Colonic mucosa (tissue), 4 donors: ENCODE measurements around the gene RNU2-1. TPM values are rescaled to one million over a fixed set of nuclear protein-coding genes. Genes with fewer than 3 reads are reported as not detected.
"Not testable (repeated sequence)": the region's sequence is repeated elsewhere in the genome, so short reads cannot be mapped to it uniquely, and the experiment has no call there.

Experiments
- DNase-seq: peaks from one replicate; pipeline ENCODE4 v3.0.0-alpha.2; 2020
- H3K27ac ChIP-seq: fragments of 200-600 bp; one replicate; pipeline ENCODE4 v1.8.0; 2021
- H3K27me3 ChIP-seq: fragments of 200-600 bp; one replicate; pipeline ENCODE4 v1.8.0; 2021
- H3K36me3 ChIP-seq: fragments of 200-600 bp; one replicate; pipeline ENCODE4 v1.8.0; 2021
- H3K4me1 ChIP-seq: fragments of 200-600 bp; one replicate; pipeline ENCODE4 v1.8.0; 2021; ENCODE audit warnings: mild to moderate bottlenecking
- H3K4me3 ChIP-seq: fragments of 200-600 bp; one replicate; pipeline ENCODE4 v1.8.0; 2021
- H3K9ac ChIP-seq, 2 donors: one replicate each; pipeline ENCODE4 v1.7.0; 2013; ENCODE audit warnings: control low read depth in 2 of 2, low read depth in 2 of 2, low read length in 2 of 2
- H3K9me3 ChIP-seq: fragments of 200-600 bp; one replicate; pipeline ENCODE4 v1.8.0; 2021
- CTCF ChIP-seq: fragments of 200-600 bp; IDR thresholded peaks from one replicate; pipeline ENCODE4 v1.8.0; 2022; ENCODE audit warnings: antibody characterized with exemption, mild to moderate bottlenecking
- intact Hi-C: fragments of 100-400 bp; cut with DNase I; formaldehyde crosslinking; loops from one replicate; pipeline ENCODE4 v1.14.1; 2022
- total RNA-seq, 2 donors: library from RNA; stranded (reverse); fragmentation: NEBNext Ultra II Directional in 1 of 2; extraction: Animal tissue kit (Norgen Biotek cat#: 25700) in 1 of 2; gene quantifications; one replicate each; pipeline ENCODE4 v1.2.1, GENCODE V29; 2021
- donor health status: healthy.
- donor health status: DM: no; HTN: no; CAD: no.
- donor health status: DM: no; HTN: no; CAD: no.

The RNU2-1 gene
- total RNA-seq, 2 donors from 2014 or later = 2,735 to 6,693 TPM

DNA sequence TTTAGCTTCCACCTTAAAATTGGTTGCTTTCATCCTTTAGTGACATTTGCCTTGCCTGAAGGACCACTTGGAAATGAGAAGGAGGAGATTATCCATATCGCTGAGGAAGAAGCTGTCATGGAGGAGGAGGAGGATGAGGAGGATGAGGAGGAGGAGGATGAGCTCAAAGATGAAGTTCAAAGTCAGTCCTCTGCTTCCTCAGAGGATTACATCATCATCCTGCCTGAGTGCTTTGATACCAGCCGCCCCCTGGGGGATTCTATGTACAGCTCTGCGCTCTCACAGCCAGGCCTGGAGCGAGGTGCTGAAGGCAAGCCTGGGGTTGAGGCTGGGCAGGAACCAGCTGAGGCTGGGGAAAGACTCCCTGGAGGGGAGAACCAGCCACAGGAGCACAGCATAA lies 33.6 kb downstream of the RNU2-1 start:
- no peak for TF ChIP-seq CTCF
- no peak overlapping the region for H3K9ac ChIP-seq
- H3K36me3 ChIP-seq = peaks cover 34% of the 10 kb centered on the region
- no peak for DNase-seq
- no peak overlapping the region for H3K4me3 ChIP-seq
- no peak overlapping the region for H3K27ac ChIP-seq
- no peaks in the 10 kb centered on the region for H3K27me3 ChIP-seq
- intact Hi-C loops = no loop called here
- no peaks in the 10 kb centered on the region for H3K9me3 ChIP-seq
- H3K4me1 ChIP-seq = no peaks in the 10 kb centered on the region

GRCh38 chr17:43199633-43200032 lies 34.1 kb downstream of the RNU2-1 start:
- intact Hi-C loops = loop anchor here (10.0 kb wide), 1 partner anchor 125 kb away; no protein-coding TSS in a partner anchor
- H3K36me3 ChIP-seq = peaks cover 39% of the 10 kb centered on the region
- H3K27me3 ChIP-seq = no peaks in the 10 kb centered on the region
- no peak overlapping the region for H3K4me3 ChIP-seq
- H3K4me1 ChIP-seq = no peaks in the 10 kb centered on the region
- H3K27ac ChIP-seq = no peak overlapping the region
- TF ChIP-seq CTCF = no peak
- DNase-seq = no peak
- no peaks in the 10 kb centered on the region for H3K9me3 ChIP-seq
- H3K9ac ChIP-seq = no peak overlapping the region

GRCh38 chr17:43193251-43193650 lies 40.5 kb downstream of the RNU2-1 start:
- intact Hi-C loops = loop anchor here (10.0 kb wide), 1 partner anchor 132 kb away; no protein-coding TSS in a partner anchor
- TF ChIP-seq CTCF = no peak
- no peak overlapping the region for H3K27ac ChIP-seq
- no peak overlapping the region for H3K4me3 ChIP-seq
- H3K27me3 ChIP-seq = no peaks in the 10 kb centered on the region
- peaks cover 62% of the 10 kb centered on the region for H3K36me3 ChIP-seq
- DNase-seq = no peak
- no peak overlapping the region for H3K9ac ChIP-seq
- no peaks in the 10 kb centered on the region for H3K4me1 ChIP-seq
- no peaks in the 10 kb centered on the region for H3K9me3 ChIP-seq

DNA sequence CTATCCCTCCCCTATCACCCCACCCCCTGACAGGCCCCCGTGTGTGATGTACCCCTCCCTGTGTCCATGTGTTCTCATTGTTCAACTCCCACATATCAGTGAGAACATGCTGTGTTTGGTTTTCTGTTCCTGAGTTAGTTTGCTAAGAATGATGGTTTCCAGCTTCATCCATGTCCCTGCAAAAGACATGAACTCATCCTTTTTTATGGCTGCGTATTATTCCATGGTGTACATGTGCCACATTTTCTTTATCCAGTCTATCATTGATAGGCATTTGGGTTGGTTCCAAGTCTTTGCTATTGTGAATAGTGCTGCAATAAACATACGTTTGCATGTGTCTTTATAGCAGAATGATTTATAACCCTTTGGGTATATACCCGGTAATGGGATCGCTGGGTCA lies 47.1 kb downstream of the RNU2-1 start:
- peaks cover 23% of the 10 kb centered on the region for H3K36me3 ChIP-seq
- H3K9ac ChIP-seq, intact Hi-C loops, H3K27ac ChIP-seq, H3K4me1 ChIP-seq, H3K9me3 ChIP-seq, DNase-seq, H3K4me3 ChIP-seq, H3K27me3 ChIP-seq: not testable (repeated sequence)

DNA sequence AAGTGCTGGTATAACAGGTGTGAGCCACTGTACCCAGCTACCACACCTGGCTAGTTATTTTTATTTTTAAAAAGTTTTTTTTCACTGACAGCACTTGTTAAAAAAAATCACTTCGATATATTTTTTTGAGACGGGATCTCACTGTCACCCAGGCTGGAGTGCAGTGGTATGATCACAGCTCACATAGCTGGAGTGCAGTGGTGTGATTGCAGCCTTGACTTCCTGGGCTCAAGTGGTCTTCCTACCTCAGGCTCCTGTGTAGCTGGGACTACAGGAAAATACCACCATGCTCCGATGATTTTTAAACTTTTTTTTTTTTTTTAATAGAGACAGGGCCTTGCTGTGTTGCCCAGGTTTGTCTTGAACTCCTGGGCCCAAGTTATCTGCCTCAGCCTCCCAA lies 49.9 kb downstream of the RNU2-1 start:
- no peak overlapping the region for H3K4me3 ChIP-seq
- H3K9me3 ChIP-seq = no peaks in the 10 kb centered on the region
- no peaks in the 10 kb centered on the region for H3K27me3 ChIP-seq
- TF ChIP-seq CTCF = no peak
- H3K27ac ChIP-seq = no peak overlapping the region
- no peak for DNase-seq
- no peak overlapping the region for H3K9ac ChIP-seq
- intact Hi-C loops = no loop called here
- H3K36me3 ChIP-seq = peaks cover 24% of the 10 kb centered on the region
- H3K4me1 ChIP-seq = no peaks in the 10 kb centered on the region

Other genes starting within 250 kb of the RNU2-1 start
- gene RPL27, start 235.6 kb downstream of the RNU2-1 start, total RNA-seq = 100 to 1,000 TPM; 707 to 851 TPM
- 10 to 100 TPM; 25.9 to 27.9 TPM for gene IFI35, start 227.2 kb downstream of the RNU2-1 start, total RNA-seq
- gene VAT1, start 211.6 kb downstream of the RNU2-1 start, total RNA-seq = 10 to 100 TPM; 33.2 to 61.5 TPM
- gene RND2, start 208.7 kb downstream of the RNU2-1 start, total RNA-seq = under 1 TPM; 0.30 to 0.56 TPM
- gene BRCA1, start 108.6 kb downstream of the RNU2-1 start, total RNA-seq = 10 to 100 TPM in 1 of 2 donors, 1 to 10 TPM in 1; 9.5 to 44.1 TPM
- gene NBR1, start 62.8 kb downstream of the RNU2-1 start, total RNA-seq = 100 to 1,000 TPM in 1 of 2 donors, 10 to 100 TPM in 1; 92.8 to 159 TPM
- 10 to 100 TPM in 1 of 2 donors, 1 to 10 TPM in 1; 4.8 to 10.2 TPM for gene TMEM106A, start 22.1 kb downstream of the RNU2-1 start, total RNA-seq
- gene CCDC200, start 5.4 kb downstream of the RNU2-1 start, total RNA-seq = not detected
- 1 to 10 TPM; 2.0 to 5.7 TPM for gene ARL4D, start 165.0 kb upstream of the RNU2-1 start, total RNA-seq
- 10 to 100 TPM; 44.5 to 47.6 TPM for gene DHX8, start 250.0 kb upstream of the RNU2-1 start, total RNA-seq